ENCODE results near the gene CA5B. TPM values are rescaled to one million over a fixed set of nuclear protein-coding genes. Genes with fewer than 3 reads are reported as not detected.
"Not testable (repeated sequence)": the region's sequence is repeated elsewhere in the genome, so short reads cannot be mapped to it uniquely, and the experiment has no call there.

Gene CA5B
- total RNA-seq, 1 experiment from 2014 or later = 12.1 TPM

DNA sequence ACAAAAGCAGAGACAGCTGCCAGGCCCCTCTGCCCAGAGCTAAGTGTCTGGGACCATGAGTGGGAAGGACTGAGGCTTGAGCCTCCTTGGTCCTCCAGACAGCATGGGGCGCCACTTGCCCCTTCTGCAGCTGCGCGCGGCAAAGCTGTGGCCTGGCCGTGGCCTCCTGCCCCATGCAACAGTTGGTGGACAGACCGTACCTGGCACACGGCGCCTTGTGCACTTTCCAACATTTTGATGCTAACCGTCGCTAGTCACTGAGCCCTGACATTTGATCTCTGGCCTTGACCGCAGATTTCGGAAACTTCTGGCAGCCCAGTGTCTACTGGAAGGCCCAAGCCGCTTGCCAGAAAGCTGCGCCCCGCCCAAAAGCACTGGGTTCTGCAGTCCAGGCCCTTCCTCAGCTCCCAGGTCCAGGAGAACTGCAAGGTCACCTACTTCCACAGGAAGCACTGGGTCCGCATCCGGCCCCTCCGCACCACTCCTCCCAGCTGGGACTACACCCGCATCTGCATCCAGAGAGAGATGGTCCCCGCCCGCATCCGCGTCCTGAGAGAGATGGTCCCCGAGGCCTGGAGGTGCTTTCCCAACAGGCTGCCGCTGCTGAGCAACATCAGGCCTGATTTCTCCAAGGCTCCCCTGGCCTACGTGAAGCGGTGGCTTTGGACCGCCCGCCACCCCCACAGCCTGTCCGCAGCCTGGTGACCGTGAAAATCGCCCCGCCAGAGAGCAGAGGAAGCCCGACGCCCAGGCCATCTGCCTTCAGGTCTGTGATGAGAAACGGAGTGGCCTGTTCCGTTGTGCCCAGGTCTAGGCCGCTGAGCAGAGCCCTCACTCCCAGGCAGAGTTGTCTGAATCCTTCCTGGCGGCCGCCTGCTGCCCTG, 35.3 kb upstream of the CA5B start:
- no TSS peak for BruUV-seq (replicated peaks)
- no peak overlapping the region for H2AFZ ChIP-seq
- H3K4me3 ChIP-seq = no peak overlapping the region
- no peak overlapping the region for H3K27ac ChIP-seq
- 0 out of 2 replicates have a peak, but pooled peaks cover 2% of the 10 kb centered on the region for H3K36me3 ChIP-seq (ENCODE audit: low read depth)
- no peaks in the 10 kb centered on the region for H3K27me3 ChIP-seq (ENCODE audit: insufficient read depth, low read depth)
- H3K4me2 ChIP-seq = no peak overlapping the region
- ChIA-PET POLR2A (ENCODE audit: unreplicated experiment) (no interaction called here), CTCF (no interaction called here)
- no peaks in the 10 kb centered on the region for H3K9me3 ChIP-seq (ENCODE audit: insufficient read depth, low read depth)
- TF ChIP-seq, protein P1, sequence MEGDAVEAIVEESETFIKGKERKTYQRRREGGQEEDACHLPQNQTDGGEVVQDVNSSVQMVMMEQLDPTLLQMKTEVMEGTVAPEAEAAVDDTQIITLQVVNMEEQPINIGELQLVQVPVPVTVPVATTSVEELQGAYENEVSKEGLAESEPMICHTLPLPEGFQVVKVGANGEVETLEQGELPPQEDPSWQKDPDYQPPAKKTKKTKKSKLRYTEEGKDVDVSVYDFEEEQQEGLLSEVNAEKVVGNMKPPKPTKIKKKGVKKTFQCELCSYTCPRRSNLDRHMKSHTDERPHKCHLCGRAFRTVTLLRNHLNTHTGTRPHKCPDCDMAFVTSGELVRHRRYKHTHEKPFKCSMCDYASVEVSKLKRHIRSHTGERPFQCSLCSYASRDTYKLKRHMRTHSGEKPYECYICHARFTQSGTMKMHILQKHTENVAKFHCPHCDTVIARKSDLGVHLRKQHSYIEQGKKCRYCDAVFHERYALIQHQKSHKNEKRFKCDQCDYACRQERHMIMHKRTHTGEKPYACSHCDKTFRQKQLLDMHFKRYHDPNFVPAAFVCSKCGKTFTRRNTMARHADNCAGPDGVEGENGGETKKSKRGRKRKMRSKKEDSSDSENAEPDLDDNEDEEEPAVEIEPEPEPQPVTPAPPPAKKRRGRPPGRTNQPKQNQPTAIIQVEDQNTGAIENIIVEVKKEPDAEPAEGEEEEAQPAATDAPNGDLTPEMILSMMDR (conservative IDR thresholded peaks at IDR 0.05) = no peak
- no peak for TF ChIP-seq EZH2 (IDR thresholded peaks at IDR 0.05; ENCODE audit: low read depth)
- no peaks in the 10 kb centered on the region for H3F3A ChIP-seq (ENCODE audit: insufficient read depth, low read depth)
- H4K20me1 ChIP-seq (ENCODE audit: insufficient read depth) = no peaks in the 10 kb centered on the region
- 0 out of 2 replicates have a peak, but pooled peaks cover 3% of the 10 kb centered on the region for H3K79me2 ChIP-seq (ENCODE audit: low read depth)
- no peaks in the 10 kb centered on the region for H3K4me1 ChIP-seq (replicated peaks; ENCODE audit: insufficient read depth)
- H3K9me2 ChIP-seq (ENCODE audit: insufficient read depth) = no peaks in the 10 kb centered on the region
- no peak for DNase-seq
- intact Hi-C loops (cut with micrococcal nuclease; ENCODE audit: unreplicated experiment) = no loop called here

DNA sequence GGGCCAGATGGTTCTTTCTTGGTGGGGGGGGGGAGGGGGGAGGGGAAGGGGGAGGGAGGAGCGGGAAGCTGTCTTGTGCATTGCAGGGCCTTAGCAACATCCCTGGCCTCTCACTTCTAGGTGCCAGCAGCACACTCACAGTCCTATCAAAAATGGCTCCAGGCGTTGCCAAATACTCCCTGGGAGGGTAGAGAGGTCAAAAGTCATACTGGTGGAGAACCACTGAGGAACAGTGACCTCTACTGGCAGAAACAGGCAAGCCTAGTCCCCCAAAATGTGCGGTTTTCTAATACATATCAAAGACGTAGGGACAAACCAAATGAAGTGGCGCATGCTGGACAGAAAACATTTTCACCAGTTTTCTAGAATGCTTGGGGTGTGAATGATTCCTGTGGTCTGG, 34.3 kb upstream of the CA5B start:
- H3K4me2 ChIP-seq; H3K9me2 ChIP-seq (ENCODE audit: insufficient read depth); H2AFZ ChIP-seq; H3K4me3 ChIP-seq; H3K9me3 ChIP-seq (ENCODE audit: insufficient read depth, low read depth); H3K27me3 ChIP-seq (ENCODE audit: insufficient read depth, low read depth); H3K79me2 ChIP-seq (ENCODE audit: low read depth); H3K4me1 ChIP-seq (replicated peaks; ENCODE audit: insufficient read depth); intact Hi-C loops (cut with micrococcal nuclease; ENCODE audit: unreplicated experiment); H4K20me1 ChIP-seq (ENCODE audit: insufficient read depth); H3F3A ChIP-seq (ENCODE audit: insufficient read depth, low read depth); DNase-seq; H3K36me3 ChIP-seq (ENCODE audit: low read depth); POLR2A ChIA-PET (ENCODE audit: unreplicated experiment); CTCF ChIA-PET; BruUV-seq (replicated peaks); H3K27ac ChIP-seq: not testable (repeated sequence)

- H3K4me3 ChIP-seq; H4K20me1 ChIP-seq (ENCODE audit: insufficient read depth); H3K4me1 ChIP-seq (replicated peaks; ENCODE audit: insufficient read depth); H3K79me2 ChIP-seq (ENCODE audit: low read depth); H2AFZ ChIP-seq; POLR2A ChIA-PET (ENCODE audit: unreplicated experiment); CTCF ChIA-PET; intact Hi-C loops (cut with micrococcal nuclease; ENCODE audit: unreplicated experiment); H3K27me3 ChIP-seq (ENCODE audit: insufficient read depth, low read depth); H3K4me2 ChIP-seq; DNase-seq; H3K36me3 ChIP-seq (ENCODE audit: low read depth); H3K9me3 ChIP-seq (ENCODE audit: insufficient read depth, low read depth); H3K27ac ChIP-seq; H3K9me2 ChIP-seq (ENCODE audit: insufficient read depth); H3F3A ChIP-seq (ENCODE audit: insufficient read depth, low read depth); BruUV-seq (replicated peaks): not testable (repeated sequence)
Observed at GRCh38 chrX:15704273-15704672, 33.8 kb upstream of the CA5B start.

- Histone ChIP-seq H3K9me2 (ENCODE audit: insufficient read depth) (no peaks in the 10 kb centered on the region), H3K4me2 (no peak overlapping the region), H3K27me3 (ENCODE audit: insufficient read depth, low read depth) (no peaks in the 10 kb centered on the region), H3K4me1 (replicated peaks; ENCODE audit: insufficient read depth) (no peaks in the 10 kb centered on the region), H3K4me3 (no peak overlapping the region), H3F3A (ENCODE audit: insufficient read depth, low read depth) (no peaks in the 10 kb centered on the region), H3K27ac (no peak overlapping the region), H4K20me1 (ENCODE audit: insufficient read depth) (no peaks in the 10 kb centered on the region), H3K36me3 (ENCODE audit: low read depth) (no peaks in the 10 kb centered on the region), H3K79me2 (ENCODE audit: low read depth) (no peaks in the 10 kb centered on the region), H2AFZ (no peak overlapping the region), H3K9me3 (ENCODE audit: insufficient read depth, low read depth) (no peaks in the 10 kb centered on the region)
- intact Hi-C loops (cut with micrococcal nuclease; ENCODE audit: unreplicated experiment) = no loop called here
- TF ChIP-seq, protein P1 (conservative IDR thresholded peaks at IDR 0.05) = no peak
- no peak for TF ChIP-seq EZH2 (IDR thresholded peaks at IDR 0.05; ENCODE audit: low read depth)
- POLR2A ChIA-PET (ENCODE audit: unreplicated experiment) = no interaction called here
- DNase-seq = no peak
- CTCF ChIA-PET = no interaction called here
- no TSS peak for BruUV-seq (replicated peaks)
Observed at GRCh38 chrX:15714529-15714928, 23.5 kb upstream of the CA5B start.

All from PC-9 (cell line).